Jurkat, Clone E6-1 (cell line): ENCODE data around the gene OTOGL.

Experiments
- DNase-seq: peaks from one replicate; pipeline ENCODE4 v3.0.0-alpha.2; 2011; ENCODE audit warnings: low read depth, low spot score
- H3K4me3 ChIP-seq: 2 replicates; pipeline ENCODE4 v1.5.1; 2011; ENCODE audit warnings: mild to moderate bottlenecking, low read length, control low read depth, moderate library complexity

Gene OTOGL

DNA sequence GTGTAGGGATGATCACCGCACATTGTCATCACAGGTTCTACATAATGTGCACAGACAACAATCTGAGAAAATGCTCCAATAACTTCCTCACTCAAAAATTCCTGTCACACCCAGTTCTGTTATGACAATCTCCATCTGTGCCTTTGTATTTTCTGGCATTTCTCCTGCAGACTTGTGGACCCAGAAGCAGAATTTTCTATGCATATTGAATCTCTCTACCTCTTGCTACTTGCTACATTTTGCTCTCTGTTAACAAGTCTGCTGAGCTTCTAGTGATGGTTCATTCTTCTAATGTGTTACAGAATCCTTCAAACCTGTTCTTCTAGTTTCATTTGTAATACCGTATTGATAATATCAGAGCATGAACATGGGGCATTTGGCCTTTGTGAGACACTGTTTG is 216.9 kb downstream of the OTOGL start:
- no peak for DNase-seq
- no peak overlapping the region for H3K4me3 ChIP-seq

DNA sequence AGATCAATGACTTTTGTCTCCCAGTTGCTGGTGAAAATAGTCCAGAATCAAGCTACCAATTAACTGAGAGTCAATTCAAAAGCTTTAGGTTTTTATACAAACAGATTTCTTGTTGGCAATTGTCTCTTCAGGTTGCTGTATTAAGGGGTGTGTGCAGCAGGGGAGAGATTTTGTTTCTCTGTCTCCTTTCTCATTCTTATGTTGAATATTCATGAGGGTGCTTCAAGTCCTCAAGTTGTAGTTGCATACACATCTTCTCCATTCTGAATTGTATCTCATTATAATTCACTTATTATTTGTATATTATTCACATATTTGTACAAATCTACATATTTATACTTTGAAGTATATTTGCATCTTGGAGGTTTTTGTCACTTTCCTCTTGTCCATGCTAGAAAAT is 218.0 kb downstream of the OTOGL start:
- DNase-seq: no peak
- H3K4me3 ChIP-seq: no peak overlapping the region

DNA sequence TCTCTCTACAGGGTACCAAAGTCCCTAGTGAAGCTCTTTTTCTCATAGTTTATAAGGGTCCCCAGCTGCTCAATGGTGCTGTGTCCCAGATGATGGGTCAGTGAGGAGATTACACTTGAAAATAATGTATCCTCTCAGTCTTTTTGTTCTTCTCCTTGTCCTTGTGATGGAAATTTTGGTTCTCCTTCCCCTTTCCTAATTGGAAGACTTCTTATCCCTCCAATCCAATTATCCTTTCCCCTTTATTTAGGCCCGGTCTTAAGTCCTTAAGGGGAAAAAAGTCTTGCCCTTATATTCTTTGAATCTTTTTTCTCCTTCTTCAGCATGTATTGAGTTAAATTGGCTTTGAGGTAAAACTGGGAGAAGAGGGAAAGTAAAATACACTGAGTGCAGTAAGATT is 218.6 kb downstream of the OTOGL start:
- H3K4me3 ChIP-seq: no peak overlapping the region
- no peak for DNase-seq

DNA sequence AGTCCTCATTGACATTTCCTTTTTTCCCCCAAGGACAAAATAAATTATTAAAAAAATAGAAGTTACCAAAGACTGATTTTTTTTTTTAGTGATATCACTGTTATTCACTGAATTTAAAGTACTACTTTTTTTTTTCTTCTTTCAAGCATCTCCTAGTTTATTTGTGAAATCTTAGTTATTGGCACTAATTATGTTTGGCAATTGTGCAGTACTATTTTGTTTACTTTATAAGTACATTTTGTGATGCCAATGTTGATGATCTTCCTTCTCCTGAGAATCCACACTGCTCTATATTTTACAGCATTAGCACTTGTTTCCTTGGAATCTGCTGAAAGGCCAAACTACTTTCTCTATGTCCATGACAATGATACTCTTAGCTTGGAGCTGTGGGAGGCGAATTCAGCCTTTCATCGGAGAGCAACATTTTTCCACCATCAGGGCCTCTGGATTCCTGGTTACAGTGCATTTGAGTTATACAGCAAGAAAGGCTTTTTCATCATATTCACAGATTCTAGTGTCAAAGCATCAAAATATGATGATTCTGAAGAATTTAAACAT is 220.9 kb downstream of the OTOGL start:
- no peak overlapping the region for H3K4me3 ChIP-seq
- DNase-seq: no peak

DNA sequence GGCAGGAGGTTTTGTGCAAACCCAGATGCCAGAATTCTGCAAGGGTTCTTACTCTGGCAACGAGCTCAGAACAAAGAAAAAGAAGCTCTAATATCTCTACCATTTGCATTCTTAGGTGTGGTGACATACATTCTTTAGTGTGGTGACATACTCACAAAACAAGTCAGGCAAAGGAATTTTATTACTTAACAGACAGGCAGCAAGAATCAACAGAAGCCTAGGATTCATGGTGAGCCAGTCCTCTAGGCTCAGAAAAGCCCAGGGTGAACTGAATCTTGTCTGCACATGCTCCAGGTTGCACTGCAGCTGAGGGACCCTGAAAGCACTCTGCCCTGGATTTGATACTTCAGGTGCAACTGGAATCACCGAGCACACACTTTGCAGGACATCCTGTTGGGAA is 222.3 kb downstream of the OTOGL start:
- no peak for DNase-seq
- no peak overlapping the region for H3K4me3 ChIP-seq

DNA sequence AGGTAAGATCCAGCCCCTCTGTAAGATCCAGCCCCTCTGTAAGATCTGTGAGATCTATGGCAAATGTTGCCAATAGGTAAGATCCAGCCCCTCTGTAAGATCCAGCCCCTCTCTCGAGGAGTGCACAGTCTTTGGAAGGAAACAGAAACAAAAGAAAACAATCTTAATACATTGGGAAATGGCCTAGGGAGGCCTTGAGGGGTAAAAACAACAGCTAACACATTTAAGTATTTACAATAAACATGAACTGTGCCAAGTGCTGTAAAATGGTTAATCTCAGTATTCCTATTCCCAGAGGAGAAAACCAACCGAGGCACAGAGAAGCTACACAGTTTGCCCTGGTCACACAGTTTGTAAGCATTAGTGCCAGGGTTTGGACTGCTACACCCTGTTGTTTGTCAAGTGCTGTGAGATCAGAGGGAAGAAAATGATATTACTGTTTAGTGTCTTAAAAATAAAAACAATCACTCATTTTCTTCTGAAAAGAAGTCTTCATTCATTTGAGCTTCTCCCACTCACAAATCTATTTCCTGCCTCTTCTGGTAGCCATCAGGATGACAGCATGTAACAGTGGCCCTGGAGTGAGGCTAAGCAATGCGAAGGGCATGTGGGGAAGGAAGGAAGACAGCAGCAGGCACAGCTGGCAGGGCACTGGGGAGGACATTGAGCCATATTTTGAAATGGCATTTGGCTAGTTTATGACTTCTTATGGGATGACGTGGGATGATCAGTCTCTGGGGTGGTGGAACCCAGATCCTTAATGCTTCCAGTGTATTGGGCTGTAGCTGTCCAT is 226.0 kb downstream of the OTOGL start:
- no peak for DNase-seq
- no peak overlapping the region for H3K4me3 ChIP-seq

DNA sequence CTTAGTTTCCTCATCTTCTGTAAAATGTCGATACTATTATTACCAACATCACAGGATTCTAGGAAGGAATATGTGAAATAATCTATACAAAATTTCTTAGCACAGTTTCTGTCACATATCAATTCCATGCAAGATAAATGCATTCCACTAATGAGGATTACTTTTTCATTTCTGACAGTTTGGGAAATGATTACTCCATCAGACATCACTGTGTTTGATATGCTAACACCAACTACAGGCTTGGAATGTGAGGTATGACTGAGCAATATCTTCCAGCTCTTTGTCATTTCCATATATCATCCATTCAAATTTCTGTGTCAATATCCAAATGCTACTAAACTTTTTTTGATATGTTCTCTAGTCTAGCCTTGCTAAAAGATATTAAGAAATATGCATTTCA is 233.5 kb downstream of the OTOGL start:
- no peak for DNase-seq

DNA sequence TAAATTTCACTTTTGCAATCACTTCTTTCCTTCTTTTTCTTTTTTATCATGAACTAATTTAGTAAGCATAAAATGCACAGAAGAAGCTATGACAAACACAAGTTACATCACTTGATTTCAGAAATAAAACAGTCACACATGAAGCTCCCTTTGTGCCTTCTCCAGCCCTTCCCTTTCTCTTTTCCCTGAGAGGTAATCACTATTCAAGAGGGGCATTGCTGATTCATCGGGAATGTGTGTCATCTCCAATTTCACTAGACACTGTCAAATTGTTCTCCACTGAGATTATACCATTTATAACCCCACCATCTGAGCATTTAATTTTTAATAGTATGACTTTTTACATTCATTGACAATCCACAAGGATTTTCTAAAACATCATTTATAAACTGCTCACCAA is 253.1 kb downstream of the OTOGL start:
- DNase-seq: no peak
- no peak overlapping the region for H3K4me3 ChIP-seq

More for the DNA sequence above, 233.5 kb downstream of the OTOGL start:
- no peak overlapping the region for H3K4me3 ChIP-seq

DNA sequence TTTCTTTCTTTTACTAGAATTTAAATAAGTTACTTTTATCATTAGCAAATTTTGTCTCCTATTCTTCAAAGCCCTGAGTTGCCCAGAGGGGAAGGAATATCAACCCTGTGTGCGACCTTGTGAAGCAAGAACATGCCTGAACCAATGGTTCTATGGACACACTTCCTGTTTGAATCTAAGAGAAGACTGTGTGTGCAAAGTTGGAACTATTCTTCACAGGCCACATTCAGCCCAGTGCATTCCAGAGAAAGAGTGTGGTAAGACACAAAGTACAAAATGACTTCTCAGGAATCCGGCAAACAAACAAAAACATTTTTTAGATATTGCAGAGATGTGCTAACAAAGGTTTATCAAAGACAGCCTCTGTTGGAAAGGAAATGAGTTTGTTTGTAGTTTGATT is 253.9 kb downstream of the OTOGL start:
- DNase-seq: no peak

DNA sequence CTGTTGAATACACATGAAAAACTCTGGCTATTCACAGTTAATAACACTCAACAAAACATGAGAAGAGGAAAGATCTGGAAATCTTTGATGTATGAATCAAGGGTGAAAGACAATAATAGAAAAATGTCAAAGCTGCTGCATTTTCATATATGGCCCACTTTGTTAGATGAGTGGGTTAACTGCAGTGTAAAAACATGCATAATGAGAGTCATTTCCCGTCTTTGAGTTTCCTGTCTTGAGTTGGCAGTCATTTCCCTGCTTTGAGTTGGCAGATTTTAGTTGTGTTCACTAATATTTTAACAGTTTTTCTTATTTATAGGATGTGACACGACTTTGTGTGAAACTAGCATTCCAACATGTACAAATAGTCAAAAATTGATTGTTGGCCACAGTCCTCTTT is 256.8 kb downstream of the OTOGL start:
- no peak overlapping the region for H3K4me3 ChIP-seq
- no peak for DNase-seq

More for the DNA sequence above, 253.9 kb downstream of the OTOGL start:
- H3K4me3 ChIP-seq: no peak overlapping the region

DNA sequence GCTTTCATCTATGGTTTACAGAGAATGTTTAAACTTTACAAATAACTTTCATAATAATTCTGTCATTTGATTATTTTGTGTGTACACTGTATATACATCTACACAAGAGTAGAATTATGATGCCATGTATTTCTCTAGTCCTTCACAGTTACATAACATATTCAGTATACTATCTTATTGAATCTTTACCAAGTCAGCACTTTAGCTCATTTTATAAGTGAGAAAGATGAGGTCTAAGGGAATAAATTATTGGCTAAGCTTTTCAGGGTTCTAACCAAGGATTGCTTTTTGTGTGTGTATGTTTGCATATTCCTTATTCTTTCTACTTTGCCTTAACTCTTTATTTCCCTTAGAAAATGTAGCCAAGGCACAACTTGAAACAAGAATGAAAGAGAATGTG is 260.4 kb downstream of the OTOGL start:
- no peak for DNase-seq
- no peak overlapping the region for H3K4me3 ChIP-seq

DNA sequence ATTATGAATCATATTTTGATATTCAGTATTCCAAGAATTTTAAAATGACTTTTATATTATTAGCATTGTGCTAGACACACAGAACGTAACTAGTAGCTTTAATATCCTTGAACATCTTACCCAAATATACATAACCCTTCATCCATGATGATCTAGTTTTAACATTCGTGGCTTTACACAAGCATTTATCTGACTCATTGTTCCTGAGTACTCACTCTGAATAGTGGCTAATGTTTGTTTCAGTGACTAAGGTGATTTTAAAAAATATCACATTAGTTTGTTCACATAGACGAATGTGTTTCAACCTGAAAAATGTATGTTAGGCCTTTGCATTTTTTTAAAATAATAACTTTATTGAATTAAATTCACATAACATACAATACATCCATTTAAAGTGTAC is 264.7 kb downstream of the OTOGL start:
- H3K4me3 ChIP-seq: no peak overlapping the region
- DNase-seq: no peak

DNA sequence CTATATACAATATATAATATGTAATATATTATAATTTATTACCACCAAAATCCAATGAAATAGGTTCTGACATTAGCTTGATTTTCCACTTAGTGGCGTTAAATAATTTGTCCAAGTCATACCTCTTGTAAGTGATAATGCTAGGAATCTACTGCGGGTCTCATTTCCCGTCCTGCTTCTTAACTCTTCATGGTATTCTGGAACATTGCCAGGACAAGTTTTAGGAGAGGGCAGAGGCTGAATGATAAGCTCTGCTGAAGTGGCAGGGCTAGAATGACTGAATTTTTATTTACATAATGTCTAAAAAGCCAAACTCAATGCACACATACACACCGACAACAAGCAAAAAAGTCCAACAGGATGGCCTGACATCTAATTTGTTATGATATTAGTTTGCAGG is 274.3 kb downstream of the OTOGL start:
- no peak overlapping the region for H3K4me3 ChIP-seq
- no peak for DNase-seq

DNA sequence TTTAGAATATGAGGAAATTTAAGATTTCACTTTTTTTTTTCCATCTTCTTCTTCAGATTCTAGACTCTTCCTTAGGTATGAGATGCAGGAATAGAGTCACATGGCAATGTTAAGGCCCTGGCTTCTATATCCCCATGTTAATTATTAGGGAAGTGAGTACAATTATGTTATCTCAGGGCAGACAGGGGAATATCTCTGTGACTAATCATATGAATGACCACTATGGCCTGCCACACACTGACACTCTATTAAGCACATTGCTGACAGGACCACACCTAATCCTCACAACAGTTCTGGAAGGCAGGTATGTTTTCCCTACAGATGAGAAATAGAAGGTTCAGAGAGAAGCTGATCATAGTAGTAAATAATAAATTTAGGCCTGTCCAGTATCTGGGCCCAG is 275.3 kb downstream of the OTOGL start:
- no peak for DNase-seq
- no peak overlapping the region for H3K4me3 ChIP-seq

DNA sequence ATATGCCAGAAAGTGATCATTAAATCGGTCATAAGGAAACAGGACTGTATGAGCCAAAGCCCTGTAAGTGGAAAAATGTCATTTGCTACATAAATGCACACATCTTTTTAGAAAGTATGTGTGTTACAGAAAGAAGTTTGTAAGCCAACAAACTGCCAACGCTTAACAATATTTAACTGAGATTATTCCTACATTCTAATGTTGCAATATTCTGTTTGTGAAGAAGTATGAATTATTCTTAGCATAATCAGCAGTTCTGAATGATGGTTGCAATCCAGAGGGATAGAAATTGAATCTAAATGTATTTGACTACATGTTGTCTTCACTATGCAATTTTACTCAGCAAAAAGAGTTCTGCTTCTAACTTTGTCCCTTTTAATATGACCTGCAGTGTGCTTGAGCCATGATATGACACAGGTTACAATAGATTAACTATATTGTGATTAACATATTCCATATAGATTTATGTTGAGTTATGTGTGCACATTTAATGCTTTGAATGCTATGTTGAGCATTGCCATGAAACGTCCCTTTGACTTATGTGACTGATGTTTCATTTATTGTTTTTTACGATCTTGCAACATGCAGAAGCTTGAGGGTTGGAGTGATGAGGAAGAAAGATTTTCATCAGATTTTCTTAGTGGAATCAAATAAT is 277.9 kb downstream of the OTOGL start:
- no peak overlapping the region for H3K4me3 ChIP-seq
- no peak for DNase-seq

DNA sequence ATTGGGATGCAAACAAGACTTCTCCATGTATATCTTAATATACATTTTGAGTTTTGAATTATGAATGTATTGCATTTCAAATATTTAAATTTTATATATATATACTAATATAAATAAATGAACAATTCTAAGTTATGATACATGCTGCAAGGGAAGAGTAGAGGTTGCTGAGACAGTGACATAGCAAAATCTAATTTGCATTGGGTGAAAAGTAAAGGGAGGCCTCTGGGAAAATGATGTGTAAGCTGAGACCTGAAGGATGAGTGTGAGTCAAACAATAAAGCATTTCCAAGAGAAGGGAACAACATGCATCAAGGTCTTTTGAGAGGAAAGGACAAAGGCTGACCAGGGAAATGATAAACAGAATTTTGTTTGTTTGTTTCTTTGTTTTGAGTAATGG is 281.8 kb downstream of the OTOGL start:
- H3K4me3 ChIP-seq: no peak overlapping the region
- no peak for DNase-seq

DNA sequence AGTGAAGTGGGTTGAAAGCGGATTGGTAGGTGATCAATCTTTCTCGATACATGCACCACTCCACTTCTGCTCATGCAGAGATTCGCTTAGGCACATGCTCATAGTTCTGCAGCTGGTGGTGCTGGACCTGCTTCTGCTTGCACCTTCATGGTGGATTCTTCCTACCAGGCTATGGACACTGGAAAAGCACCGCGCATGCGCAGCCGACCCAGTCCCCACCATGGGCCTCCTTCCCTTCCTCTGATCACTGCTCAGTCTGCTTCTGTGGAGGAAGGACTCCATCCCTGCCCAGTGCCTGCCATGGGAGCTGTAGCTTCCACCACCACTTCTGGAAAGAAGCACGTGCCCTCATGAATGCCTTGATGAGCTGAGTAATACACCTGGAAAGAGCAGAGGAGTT is 282.9 kb downstream of the OTOGL start:
- no peak for DNase-seq
- no peak overlapping the region for H3K4me3 ChIP-seq

DNA sequence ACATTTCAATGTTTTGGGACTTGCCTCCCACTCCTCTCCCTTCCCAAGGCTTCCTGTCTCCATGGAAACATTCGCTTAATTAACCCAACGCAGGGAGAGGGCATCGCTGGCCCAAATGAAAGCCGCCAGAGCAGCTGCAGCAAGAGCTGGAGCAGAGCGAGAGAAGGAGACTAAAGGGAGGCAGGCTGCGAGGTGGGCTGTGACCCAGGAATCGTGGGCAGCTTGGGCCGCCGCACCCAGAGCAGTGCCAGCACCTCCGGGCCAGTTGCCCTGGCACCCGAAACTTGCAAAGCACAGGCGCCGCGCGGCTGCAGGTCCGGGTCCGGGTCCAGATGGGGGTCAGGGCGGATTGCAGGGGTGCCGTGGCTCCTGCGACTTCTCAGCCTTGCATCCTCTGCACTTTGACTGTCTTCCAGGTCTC is 301.2 kb downstream of the OTOGL start:
- H3K4me3 ChIP-seq: no peak overlapping the region
- no peak for DNase-seq

DNA sequence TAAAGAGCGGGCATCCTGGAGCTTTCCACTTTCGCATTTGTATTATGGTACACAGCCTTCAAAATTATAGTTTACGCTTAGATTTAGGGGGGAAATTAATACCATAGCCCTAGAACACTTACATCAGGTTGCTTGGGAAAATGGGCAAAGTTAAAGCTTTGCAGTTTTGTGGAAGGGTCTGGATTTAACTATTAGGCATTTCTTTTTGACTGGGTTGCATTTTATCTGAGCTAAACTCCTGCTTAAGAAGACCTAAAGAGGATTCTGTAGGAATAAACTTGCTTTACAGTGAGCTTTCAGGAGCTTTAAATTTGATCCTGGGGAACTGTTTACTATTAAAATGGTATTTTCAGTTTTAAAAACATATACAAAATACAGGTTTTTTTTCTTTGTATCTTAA is 301.9 kb downstream of the OTOGL start:
- no peak for DNase-seq
- no peak overlapping the region for H3K4me3 ChIP-seq

DNA sequence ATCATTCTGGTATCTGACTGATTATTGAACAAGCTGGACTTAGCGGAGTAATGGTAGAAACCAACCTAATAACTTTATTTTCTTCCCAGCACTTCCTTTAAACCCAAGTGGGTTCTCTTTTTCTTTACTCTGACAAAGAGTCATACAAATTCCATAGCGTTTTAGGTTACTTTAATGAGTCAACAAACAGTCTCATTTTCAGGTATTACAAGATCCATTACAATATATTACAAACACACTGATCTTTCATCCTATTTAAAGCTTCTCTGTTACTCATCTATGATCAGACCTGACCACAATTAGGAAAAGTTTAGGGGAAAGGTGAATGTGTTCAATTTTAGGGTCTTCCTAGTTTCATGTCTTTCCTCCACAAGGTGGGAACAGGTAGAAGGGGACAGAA is 305.3 kb downstream of the OTOGL start:
- H3K4me3 ChIP-seq: no peak overlapping the region
- DNase-seq: no peak

DNA sequence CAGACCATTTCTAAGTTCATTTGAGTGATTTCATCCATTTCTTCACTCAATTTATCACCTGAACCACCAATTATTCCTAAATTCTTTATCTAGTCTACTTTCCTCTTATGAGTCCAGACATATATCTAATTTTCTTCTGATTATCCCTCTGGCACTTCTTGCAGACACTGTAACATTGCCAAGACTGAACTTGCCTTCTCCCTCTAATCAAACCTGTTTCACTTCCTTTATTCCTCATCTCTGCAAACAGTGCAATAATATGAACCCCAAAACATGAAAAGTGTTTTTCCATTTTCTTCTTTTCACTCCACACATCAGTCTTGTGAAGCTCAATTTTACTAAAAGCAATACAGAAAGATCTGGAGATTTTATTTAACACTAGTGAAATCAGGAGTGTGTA is 306.9 kb downstream of the OTOGL start:
- no peak for DNase-seq
- no peak overlapping the region for H3K4me3 ChIP-seq
